Activated naive CD8-positive, alpha-beta T cell (primary cell): ENCODE results near the gene IGFLR1.

Experiments used
- H3K27ac Mint-ChIP-seq: one replicate; pipeline ENCODE4 v1.8.0; 2021; ENCODE audit warnings: mixed read lengths
- H3K27me3 Mint-ChIP-seq: one replicate; pipeline ENCODE4 v1.8.0; 2021; ENCODE audit warnings: mixed read lengths
- H3K36me3 Mint-ChIP-seq: one replicate; pipeline ENCODE4 v1.8.0; 2021; ENCODE audit warnings: mixed read lengths
- H3K4me1 Mint-ChIP-seq: one replicate; pipeline ENCODE4 v1.8.0; 2021; ENCODE audit warnings: low read depth, mixed read lengths
- H3K4me3 Mint-ChIP-seq: one replicate; pipeline ENCODE4 v1.8.0; 2021; ENCODE audit warnings: mild to moderate bottlenecking, mixed read lengths
- H3K9me3 Mint-ChIP-seq: one replicate; pipeline ENCODE4 v1.8.0; 2021; ENCODE audit warnings: low read depth, mixed read lengths

The IGFLR1 gene

DNA sequence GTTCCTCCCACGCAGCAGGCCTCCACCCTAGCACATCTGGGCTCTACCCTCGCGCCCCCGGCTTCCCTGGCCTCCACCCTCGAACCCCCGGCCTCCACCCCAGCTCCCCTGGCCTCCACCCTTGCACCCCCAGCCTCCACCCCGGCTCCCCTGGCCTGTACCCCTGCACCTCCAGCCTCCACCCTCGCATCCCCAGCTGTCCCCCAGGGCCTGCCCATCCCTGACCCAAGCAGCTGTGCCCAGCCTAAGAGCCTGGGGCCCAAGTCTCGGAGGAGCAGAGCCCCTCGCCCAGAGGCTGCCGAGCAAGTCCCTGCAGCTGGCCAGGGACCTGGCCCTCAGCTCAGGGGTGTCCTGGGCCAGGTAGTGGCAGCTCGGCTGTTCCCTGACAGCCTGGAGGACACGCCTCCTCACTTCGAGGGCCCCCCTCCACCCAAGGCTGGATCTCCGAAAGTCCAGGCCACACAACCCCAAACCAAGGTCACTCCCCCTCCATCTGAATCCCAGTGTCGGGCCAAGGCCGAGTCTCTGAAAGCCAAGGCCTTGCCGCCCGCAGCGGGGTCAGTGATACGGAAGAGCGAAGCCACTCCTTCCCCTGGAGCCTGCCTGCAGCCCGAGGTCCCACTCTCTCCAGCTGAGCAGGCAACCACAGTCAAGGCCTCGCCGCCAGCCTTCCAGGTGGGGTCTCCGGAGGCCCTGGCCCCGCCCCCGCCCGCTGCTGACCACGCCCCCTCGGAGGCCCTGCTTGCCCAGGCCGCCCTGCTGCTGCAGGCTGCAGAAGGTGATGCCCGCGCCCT is 25.2 kb upstream of the IGFLR1 start:
- Mint-ChIP-seq H3K9me3 (no peaks in the 10 kb centered on the region), H3K4me1 (no peaks in the 10 kb centered on the region), H3K36me3 (no peaks in the 10 kb centered on the region), H3K27ac (no peak overlapping the region), H3K27me3 (no peaks in the 10 kb centered on the region), H3K4me3 (no peak overlapping the region)

DNA sequence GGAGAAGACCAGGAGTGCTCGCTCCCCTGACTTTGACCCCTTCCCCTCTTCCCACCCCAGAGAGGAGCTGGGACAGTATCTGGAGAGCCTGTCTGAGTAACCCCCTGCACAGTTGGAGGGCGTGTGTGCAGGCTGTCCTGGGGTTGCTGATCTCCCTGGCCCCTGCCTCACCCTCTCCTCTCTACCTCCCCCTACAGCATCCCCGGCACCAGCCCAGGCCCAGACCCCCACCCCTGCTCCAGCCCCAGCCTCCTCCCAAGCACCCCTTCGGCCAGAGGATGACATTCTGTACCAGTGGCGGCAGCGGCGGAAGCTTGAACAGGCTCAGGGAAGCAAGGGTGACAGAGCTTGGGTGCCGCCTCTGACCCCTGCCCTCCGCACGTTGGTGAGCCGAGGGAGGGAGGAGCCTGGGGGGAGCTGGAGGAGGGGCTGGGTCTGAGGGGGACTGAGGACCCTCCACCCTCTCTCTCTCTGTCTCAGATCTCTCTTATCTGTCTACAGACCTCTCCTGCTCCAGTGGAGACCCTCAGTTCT is 24.4 kb upstream of the IGFLR1 start:
- Mint-ChIP-seq H3K4me1 (no peaks in the 10 kb centered on the region), H3K27me3 (no peaks in the 10 kb centered on the region), H3K36me3 (no peaks in the 10 kb centered on the region), H3K9me3 (no peaks in the 10 kb centered on the region), H3K4me3 (no peak overlapping the region), H3K27ac (no peak overlapping the region)

DNA sequence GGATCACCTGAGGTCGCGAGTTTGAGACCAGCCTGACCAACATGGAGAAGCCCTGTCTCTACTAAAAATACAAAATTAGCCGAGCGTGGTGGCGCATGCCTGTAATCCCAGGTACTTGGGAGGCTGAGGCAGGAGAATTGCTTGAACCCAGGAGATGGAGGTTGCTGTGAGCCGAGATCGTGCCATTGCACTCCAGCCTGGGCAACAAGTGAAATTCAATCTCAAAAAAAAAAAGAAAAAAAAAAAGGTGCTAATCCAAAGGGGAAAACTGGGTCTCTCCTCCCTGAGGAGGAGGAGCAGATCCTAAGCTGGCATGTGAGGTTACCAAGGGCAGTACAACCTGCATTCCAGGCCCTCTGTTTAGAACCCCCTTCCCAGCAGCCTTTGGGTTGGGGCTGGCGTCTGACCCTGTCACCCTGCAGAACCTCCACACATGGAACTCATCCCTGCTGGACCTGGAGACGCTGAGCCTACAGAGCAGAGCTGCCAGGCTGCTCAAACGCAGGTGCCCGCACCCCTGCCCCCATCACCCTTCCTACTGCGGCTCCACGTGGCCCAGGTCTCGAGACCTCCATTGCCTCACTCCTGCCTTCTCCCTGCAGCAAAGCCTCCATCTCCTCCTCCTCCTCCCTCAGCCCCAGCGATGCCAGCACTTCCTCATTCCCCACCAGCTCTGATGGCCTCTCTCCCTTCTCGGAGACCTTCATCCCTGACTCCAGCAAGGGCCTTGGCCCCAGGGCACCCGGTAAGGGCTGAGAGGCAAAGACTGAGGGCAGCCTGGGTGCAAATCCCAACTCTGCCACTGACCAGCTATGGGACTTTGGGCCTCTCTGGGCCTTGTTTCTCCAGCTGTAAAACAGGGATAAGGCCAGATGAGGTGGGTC is 22.4 kb upstream of the IGFLR1 start:
- H3K36me3 Mint-ChIP-seq: no peaks in the 10 kb centered on the region
- no peaks in the 10 kb centered on the region for H3K27me3 Mint-ChIP-seq
- H3K4me1 Mint-ChIP-seq: no peaks in the 10 kb centered on the region
- H3K27ac Mint-ChIP-seq: no peak overlapping the region
- no peak overlapping the region for H3K4me3 Mint-ChIP-seq
- no peaks in the 10 kb centered on the region for H3K9me3 Mint-ChIP-seq

DNA sequence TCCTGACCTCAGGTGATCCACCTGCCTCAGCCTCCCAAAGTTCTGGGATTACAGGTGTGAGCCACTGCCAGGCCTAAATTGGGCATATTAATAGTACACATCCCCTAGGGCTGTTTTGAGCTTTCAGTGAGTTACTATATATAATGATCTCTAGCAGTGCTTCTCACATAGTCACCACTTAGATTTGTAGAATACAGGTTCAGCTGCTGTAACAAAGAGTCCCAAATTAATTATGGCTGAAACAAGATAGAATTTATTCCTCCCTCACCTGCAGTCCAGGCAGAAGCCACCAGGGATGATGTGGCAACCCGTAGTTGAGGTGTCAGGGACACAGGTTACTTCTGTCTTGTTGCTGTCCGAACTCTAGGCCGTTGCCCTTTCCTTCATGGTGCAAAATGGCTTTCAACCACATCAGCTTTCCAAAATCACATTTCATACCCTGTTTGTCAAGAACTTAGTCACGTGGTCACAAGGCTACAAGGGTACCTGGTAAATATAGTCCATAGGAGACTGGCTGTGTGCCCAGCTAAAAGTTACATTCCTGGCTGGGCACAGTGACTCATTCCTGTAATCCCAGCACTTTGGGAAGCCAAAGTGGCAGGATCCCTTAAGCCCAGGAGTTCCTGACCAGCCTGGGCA is 18.6 kb upstream of the IGFLR1 start:
- H3K4me1 Mint-ChIP-seq: peaks cover 24% of the 10 kb centered on the region
- H3K4me3 Mint-ChIP-seq: no peak overlapping the region
- no peaks in the 10 kb centered on the region for H3K9me3 Mint-ChIP-seq
- no peaks in the 10 kb centered on the region for H3K27me3 Mint-ChIP-seq
- no peak overlapping the region for H3K27ac Mint-ChIP-seq
- H3K36me3 Mint-ChIP-seq: no peaks in the 10 kb centered on the region

DNA sequence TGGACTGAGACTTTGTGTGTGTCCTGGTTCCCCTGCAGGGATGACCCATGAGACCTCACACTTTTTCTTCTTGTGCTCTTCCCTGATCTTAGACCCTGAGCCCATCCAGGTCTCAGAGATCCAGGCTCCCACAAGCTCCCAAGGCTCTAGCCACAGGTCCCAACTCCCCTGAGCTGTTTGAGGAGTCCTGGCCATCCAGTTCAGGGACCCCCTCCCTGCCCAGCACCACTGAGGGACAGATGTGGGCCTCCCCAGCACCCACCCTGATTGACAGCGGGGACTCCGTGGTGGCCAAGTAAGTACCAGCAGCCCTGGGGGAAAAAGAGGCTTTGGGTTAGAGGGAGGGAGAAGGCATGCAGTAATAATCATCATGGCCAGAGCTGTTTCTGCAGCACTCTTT is 17.4 kb upstream of the IGFLR1 start:
- no peaks in the 10 kb centered on the region for H3K36me3 Mint-ChIP-seq
- no peaks in the 10 kb centered on the region for H3K27me3 Mint-ChIP-seq
- H3K4me1 Mint-ChIP-seq: peaks cover 27% of the 10 kb centered on the region
- no peak overlapping the region for H3K27ac Mint-ChIP-seq
- H3K4me3 Mint-ChIP-seq: peak overlapping the region; percentile 96
- H3K9me3 Mint-ChIP-seq: no peaks in the 10 kb centered on the region

GRCh38 chr19:35757749-35758608 is 15.7 kb upstream of the IGFLR1 start, which contains the start of gene PROSER3:
PROSER3 (plus strand) TSS chr19:35758176; CDS start chr19:35758216, 40 bp downstream.
- Mint-ChIP-seq H3K27me3 (no peaks in the 10 kb centered on the region), H3K9me3 (no peaks in the 10 kb centered on the region), H3K4me1 (peaks cover 27% of the 10 kb centered on the region), H3K27ac (peak within 1 kb of the TSS; percentile 95), H3K4me3 (peak within 1 kb of the TSS; percentile 96), H3K36me3 (no peaks in the 10 kb centered on the region)

- no peaks in the 10 kb centered on the region for H3K36me3 Mint-ChIP-seq
- H3K27me3 Mint-ChIP-seq: no peaks in the 10 kb centered on the region
- H3K4me3 Mint-ChIP-seq: peak overlapping the region; percentile 96
- peaks cover 27% of the 10 kb centered on the region for H3K4me1 Mint-ChIP-seq
- no peak overlapping the region for H3K27ac Mint-ChIP-seq
- H3K9me3 Mint-ChIP-seq: no peaks in the 10 kb centered on the region
These were observed 15.0 kb upstream of the IGFLR1 start for GRCh38 chr19:35757231-35757748.

DNA sequence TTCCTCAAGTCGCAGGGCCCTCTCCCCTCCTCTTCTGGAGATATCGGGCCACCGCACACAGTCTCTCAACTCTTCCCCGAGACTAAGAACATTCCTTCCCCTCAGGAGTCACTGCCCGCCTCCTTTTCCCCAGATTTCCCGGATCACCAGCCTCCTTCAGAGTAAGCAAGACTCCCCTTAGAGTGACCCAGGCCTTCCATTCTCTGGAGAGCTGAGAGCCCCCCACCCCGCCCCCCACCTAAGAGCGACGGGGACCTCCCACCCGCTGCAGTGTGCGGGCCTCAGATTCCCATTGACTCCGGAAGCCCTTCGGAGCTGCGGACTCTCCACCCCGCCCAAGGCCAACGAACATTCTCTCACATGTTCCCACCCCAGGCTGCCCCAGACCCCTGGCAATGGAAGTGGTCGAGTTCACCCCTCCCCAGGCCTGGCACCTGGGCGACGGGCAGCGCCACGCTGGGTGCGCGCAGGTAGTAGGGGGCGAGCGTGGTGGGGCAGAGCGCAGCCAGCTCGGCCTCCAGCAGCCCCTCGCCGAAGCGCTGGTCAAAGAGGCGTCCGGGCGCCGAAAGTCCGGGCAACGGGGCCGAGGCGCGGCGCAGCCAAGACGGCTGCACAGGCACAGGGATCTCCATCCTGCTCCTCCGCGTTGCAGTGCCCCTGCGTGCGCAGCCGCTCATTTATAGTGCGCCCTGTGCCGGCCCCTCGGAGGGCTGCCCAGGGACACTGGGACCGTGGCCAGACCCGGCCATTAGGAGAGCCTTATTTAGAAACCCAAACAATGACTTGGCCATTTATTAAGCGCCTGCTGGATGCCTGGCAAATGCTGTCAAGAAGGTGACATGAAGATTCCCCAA is 14.4 kb upstream of the IGFLR1 start, which contains the start of gene HSPB6:
HSPB6 (minus strand) TSS at position 653 of the 854 bp plus-strand sequence; CDS start at position 632, 21 bp downstream.
- H3K4me3 Mint-ChIP-seq: peak within 1 kb of the TSS; percentile 96
- peak within 1 kb of the TSS; percentile 95 for H3K27ac Mint-ChIP-seq
- H3K9me3 Mint-ChIP-seq: no peaks in the 10 kb centered on the region
- peaks cover 27% of the 10 kb centered on the region for H3K4me1 Mint-ChIP-seq
- no peaks in the 10 kb centered on the region for H3K27me3 Mint-ChIP-seq
- H3K36me3 Mint-ChIP-seq: no peaks in the 10 kb centered on the region

GRCh38 chr19:35755550-35756376 is 13.5 kb upstream of the IGFLR1 start:
- Mint-ChIP-seq H3K27me3 (no peaks in the 10 kb centered on the region), H3K9me3 (no peaks in the 10 kb centered on the region), H3K27ac (no peak overlapping the region), H3K4me3 (peak overlapping the region; percentile 68), H3K36me3 (no peaks in the 10 kb centered on the region), H3K4me1 (peaks cover 27% of the 10 kb centered on the region)

GRCh38 chr19:35755131-35755549 is 12.9 kb upstream of the IGFLR1 start:
- Mint-ChIP-seq H3K36me3 (no peaks in the 10 kb centered on the region), H3K27me3 (no peaks in the 10 kb centered on the region), H3K27ac (no peak overlapping the region), H3K4me1 (peaks cover 27% of the 10 kb centered on the region), H3K9me3 (no peaks in the 10 kb centered on the region), H3K4me3 (peak overlapping the region; percentile 51)

GRCh38 chr19:35754370-35755130 is 12.3 kb upstream of the IGFLR1 start:
- no peaks in the 10 kb centered on the region for H3K36me3 Mint-ChIP-seq
- H3K4me1 Mint-ChIP-seq: peaks cover 30% of the 10 kb centered on the region
- H3K27me3 Mint-ChIP-seq: no peaks in the 10 kb centered on the region
- no peak overlapping the region for H3K27ac Mint-ChIP-seq
- H3K9me3 Mint-ChIP-seq: no peaks in the 10 kb centered on the region
- peak overlapping the region; percentile 51 for H3K4me3 Mint-ChIP-seq
